Stimulated activated CD8-positive, alpha-beta memory T cell treated with anti-CD3 and anti-CD28 coated beads, Interleukin-7, amount 100 ng/mL, for 1 hour (primary cell): ENCODE results near the gene CALY.

Source experiments
- DNase-seq, 2 donors: peaks; one replicate each; pipeline ENCODE4 v3.0.0-alpha.2; 2020; ENCODE audit warnings: low read depth in 2 of 2

CALY gene

DNA sequence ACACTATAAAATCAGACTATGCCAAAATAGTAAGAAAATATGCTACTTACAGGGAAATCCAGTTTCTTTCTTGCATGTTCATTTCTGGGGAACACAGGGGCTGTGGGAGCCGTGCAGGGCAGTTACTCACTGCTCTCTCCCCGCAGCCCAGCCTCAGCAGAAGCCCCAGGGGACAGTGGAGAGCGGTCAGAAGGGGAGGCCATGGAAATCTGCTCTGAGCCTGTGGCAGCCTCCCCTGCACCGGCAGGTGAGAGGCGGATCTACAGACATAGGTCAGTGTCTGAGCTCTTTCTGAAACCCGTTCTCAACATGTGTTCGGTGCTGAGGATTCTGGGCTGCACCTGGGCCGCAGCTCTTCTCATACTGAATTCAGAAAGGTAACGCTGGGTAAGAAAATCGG lies 25.1 kb downstream of the CALY start:
- DNase-seq, result no peak

- no peak for DNase-seq
Observed at GRCh38 chr10:133310789-133311188, 25.9 kb downstream of the CALY start.

DNA sequence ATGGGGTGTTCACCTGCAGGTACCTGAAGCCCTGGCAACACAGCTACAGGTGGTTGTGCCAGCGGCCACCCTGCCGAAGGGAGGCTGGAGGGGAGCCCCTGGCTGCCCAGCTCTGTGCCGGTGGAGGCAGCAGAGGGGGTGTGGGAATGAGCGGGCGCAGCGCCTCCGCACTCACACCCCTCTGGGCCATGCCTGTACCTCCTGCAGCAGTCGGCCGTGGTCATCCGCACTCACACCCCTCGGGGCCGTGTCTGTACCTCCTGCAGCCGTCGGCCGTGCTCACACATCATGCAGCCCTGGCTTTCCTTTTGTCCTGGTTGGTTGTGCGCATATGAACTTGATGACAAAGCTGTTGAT lies 26.3 kb downstream of the CALY start:
- no peak for DNase-seq

- DNase-seq, result no peak
Observed at GRCh38 chr10:133309720-133310398, 26.8 kb downstream of the CALY start.

GRCh38 chr10:133309100-133309719 lies 27.5 kb downstream of the CALY start:
- peak; percentile 89 for DNase-seq

DNA sequence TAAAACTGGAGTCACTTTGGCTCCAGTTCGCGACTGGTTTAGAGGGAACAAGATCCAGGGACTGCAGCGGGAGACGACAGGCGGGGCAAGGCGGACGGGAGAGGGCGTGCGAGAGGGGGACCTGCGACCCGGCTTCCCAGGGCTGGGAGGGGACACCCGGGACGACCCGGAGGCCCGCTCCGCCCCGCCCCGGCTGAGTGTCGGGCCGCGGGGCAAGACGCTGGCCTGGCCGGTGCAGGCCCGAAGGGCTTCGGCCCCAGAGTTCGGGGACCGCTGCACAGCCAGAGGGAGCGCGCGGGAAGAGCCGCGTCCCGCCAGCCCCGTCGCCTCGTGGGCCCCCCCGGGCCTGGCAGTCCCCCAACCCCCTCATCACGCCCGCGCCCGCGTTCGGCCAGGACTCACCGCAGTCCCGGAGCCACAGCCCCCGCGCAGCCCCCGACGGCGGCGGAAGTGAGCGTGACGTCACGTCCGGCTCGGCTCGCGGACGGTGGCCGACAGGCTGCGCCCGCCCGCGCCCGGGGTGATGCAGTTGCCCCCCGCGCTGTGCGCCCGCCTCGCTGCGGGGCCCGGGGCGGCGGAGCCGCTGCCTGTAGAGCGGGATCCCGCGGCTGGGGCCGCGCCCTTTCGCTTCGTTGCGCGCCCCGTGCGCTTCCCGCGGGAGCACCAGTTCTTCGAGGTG lies 28.1 kb downstream of the CALY start, which contains the start of the genes TUBGCP2 and ZNF511:
TSS of gene TUBGCP2 (minus strand) at position 452 of the 679 bp plus-strand sequence. CDS start 5,931 bp downstream, outside the sequence.
TSS of gene ZNF511 (plus strand) at position 494 of the 679 bp plus-strand sequence. CDS start at position 524, 30 bp downstream.
- DNase-seq, result peak; percentile 78 to 80

DNA sequence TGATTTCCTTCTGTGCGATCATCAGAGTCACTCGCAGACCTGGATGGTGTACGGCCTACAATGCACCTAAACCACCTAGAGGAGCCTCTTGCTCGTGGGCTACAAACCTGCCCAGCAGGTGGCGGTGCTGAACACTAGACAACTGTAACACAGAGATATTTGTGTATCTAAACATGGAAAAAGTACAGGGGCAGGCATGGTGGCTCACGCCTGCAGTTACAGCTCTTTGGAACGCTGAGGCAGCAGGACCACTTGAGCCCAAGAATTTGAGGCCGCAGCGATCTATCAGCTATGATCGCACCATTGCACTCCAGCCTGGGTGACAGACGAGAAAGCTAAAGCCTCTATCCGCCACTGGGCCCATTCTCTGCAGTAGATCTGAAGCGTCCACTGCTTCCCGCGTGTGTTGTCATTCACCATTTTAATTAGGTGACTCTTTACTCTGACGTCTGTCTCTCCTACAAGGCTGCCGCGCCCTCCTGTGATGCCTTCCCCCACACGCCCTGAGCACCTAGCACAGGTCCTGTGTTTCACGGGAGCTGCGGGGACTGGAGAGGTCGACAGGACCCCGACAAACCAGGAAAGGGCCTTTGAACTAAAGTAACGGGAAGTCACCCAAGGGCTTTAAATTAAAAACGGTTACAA lies 28.8 kb downstream of the CALY start:
- peak; percentile 53 to 78 for DNase-seq

DNA sequence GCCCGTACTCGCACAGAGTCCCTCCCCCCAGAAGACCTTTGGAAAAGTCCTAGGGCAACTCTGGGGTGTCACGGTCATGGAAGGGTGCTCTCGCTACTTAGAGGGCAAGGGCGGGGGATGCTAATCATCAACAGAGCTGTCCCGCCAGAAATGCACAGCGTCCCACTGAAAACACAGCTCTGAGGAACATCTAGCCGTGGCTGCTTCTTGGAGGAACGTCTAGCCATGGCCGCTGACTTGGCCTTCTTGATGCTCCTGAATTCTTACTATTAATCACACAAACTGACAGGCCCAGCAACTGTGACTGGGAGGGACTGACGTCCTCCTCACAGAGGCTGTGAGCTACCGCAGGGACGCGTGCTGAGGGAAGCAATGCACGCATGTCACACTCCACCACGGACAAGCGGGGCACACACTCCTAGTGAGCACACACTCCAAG lies 29.7 kb downstream of the CALY start:
- no peak for DNase-seq

DNA sequence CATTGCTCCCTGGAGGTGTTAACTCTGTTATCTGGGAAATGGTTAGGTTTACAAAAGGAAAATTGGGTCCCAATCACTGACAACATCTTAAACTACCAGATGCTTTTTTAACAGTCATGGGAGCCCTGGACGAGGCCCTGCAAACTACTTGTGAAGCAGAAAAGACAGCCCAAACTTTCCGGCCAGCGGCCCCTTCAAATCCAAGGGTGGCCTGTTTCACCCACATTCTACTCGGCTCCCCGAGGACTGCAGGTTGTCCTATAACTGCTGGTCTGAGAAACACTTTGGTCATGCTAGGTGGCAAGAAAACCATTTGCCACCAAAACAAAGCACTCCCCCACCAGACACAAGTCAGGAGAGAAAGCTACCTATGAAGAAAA lies 30.6 kb downstream of the CALY start:
- DNase-seq, result no peak

- DNase-seq, result no peak
Observed at GRCh38 chr10:133303206-133303605, 33.5 kb downstream of the CALY start.

GRCh38 chr10:133302230-133302629 lies 34.5 kb downstream of the CALY start:
- no peak for DNase-seq

GRCh38 chr10:133299738-133300137 lies 37.0 kb downstream of the CALY start:
- no peak for DNase-seq

DNA sequence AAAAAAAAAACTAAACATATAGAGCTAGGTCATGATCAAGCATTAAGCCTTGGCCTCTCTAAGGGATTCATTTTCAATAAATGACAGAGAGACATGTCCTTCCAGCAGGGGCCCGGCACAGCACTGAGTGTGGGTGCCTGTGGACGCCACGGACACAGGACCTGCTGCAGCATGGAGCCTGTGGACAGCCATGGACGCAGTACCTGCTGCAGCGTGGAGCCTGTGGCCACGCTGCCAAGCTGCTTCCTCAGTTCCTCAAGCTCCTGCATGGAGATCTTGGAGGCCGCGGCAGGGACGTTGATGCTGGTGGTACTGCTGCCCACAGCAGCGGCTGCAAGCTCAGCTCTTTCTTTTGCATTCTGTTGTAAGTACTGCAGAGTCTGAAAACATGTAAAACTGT lies 37.5 kb downstream of the CALY start:
- no peak for DNase-seq

DNA sequence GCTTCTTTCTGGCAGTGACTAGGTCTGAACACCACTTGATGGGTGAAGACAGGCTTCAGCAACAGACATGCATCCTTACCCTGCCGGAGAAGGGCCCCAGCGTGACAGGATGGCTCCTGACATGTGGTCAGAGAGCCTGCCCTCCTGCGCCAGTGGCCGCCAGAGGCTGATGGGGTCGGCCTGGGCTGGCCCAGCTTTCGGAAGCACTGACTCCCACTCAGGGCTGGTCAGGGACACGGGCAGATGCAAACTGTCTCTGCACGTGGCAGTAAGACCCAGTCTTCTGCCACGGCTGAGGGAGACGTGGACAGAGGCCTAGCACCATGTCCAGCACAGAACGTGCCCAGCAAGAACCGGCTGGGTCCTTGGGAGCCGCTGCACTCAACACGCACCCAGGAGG lies 38.2 kb downstream of the CALY start:
- DNase-seq, result no peak

GRCh38 chr10:133297504-133297903 lies 39.2 kb downstream of the CALY start:
- DNase-seq, result no peak

DNA sequence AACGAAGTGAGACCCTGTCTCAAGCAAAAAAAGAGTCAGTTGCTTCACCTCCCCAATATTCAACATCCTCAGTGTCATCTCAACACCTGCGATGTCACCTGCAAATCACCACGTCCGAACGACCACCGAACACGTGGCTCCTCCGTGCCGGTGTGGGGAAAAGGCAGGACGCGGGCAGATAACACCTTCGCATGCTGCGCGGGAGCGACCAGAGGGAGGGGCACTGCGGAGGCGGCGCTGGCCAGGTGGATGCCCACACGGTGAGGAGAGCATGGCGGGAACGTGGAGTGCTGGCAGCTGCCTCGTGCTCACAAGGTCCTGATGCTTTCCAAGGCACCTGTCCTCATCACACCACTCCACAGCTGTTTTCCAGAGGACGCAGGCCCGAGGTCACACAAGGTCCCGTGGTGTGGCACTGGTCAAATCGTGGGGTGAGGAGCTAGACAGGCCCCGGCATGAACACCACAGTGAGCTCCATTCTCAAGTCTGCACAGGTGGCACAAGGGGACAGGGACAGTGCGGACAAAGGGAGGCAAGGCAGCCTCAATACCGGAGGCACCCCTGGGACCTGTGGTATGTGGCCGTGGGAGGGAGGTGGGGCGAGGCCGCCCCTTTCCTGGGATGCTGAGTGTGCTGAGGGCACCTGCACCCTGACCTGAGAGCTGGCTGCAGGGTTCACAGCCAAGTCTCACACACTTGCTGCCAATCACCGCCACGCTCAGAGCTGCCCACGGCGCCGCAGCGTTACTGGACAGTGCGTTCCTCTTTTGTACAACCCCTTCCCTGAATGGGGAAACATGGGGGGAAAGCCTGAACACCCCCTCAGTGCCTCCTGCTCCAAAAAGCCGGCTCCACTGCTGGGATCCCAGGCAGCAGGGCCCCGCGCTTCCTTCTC lies 41.0 kb downstream of the CALY start:
- DNase-seq, result no peak

GRCh38 chr10:133294189-133294588 lies 42.5 kb downstream of the CALY start:
- no peak for DNase-seq

DNA sequence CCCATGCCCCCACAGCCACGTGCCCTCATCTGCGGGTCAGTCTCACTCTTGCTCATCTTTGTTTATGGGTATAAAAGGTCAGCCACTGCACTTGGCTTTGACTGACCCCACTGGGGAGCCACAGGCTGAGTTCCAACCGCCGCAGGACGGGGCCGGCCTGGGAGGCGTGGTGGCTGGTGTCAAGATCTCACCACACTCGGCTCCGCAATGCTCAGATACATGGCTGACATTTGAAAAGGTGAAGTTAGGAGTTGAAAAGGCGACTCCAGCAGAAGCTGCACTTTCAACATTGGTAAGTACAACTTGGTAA lies 42.9 kb downstream of the CALY start:
- no peak for DNase-seq

GRCh38 chr10:133292919-133293809 lies 43.5 kb downstream of the CALY start:
- DNase-seq, result no peak

DNA sequence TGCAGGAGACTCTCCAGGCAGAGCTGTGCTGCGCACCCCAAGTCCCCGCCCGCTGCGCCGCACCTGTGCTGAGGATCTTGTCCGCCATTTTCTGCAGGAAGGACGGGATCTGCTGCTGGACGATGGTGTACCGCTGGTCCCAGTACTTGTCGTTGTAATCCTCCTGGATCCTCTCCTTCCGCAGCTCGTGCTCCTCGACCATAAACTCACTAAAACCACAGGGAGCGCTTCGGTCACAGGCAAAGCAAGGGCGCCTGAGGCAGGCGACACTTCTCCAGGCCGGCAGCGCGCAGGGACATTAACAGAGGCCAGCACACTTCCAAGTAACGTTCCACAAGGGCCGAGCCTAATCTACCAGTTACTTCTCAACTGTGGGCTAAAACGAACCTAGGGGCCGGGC lies 46.9 kb downstream of the CALY start:
- no peak for DNase-seq
